Ishikawa (cell line): ENCODE results near the gene TMEM51.

ENCODE experiments used
- EGR1 ChIP-seq: IDR thresholded peaks from 2 replicates; pipeline ENCODE4 v1.6.1; 2012
- EP300 ChIP-seq: IDR thresholded peaks from 2 replicates; pipeline ENCODE4 v1.6.1; 2012; ENCODE audit warnings: borderline replicate concordance
- FOXM1 ChIP-seq: IDR thresholded peaks from 2 replicates; pipeline ENCODE4 v1.6.1; 2012; ENCODE audit warnings: low read depth, borderline replicate concordance
- RAD21 ChIP-seq: IDR thresholded peaks from 2 replicates; pipeline ENCODE4 v1.6.1; 2012; ENCODE audit warnings: low read depth
- REST ChIP-seq: IDR thresholded peaks from 2 replicates; pipeline ENCODE4 v1.6.1; 2012; ENCODE audit warnings: low read depth, mild to moderate bottlenecking
- YY1 ChIP-seq: IDR thresholded peaks from 2 replicates; pipeline ENCODE4 v1.6.1; 2012; ENCODE audit warnings: low read depth
- TF ChIP-seq, protein P1 (sequence below): IDR thresholded peaks from 2 replicates; pipeline ENCODE4 v1.6.1; 2012

GRCh38 chr1:15256584-15256983, 103.0 kb downstream of the TMEM51 start:
- TF ChIP-seq, protein P1, sequence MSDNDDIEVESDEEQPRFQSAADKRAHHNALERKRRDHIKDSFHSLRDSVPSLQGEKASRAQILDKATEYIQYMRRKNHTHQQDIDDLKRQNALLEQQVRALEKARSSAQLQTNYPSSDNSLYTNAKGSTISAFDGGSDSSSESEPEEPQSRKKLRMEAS = no peak
- TF ChIP-seq YY1 = no peak
- no peak for TF ChIP-seq EGR1
- TF ChIP-seq RAD21 = no peak
- no peak for TF ChIP-seq EP300
- no peak for TF ChIP-seq FOXM1
- TF ChIP-seq REST = no peak
